Measurements from ENCODE around the gene B3GLCT.

B3GLCT gene

GRCh38 chr13:31224963-31225559 lies 25.3 kb downstream of the B3GLCT start:
- DNase-seq: no peak

- DNase-seq: no peak
These were observed 26.4 kb downstream of the B3GLCT start for GRCh38 chr13:31225998-31226675.

- no peak for DNase-seq
These were observed 27.3 kb downstream of the B3GLCT start for GRCh38 chr13:31227063-31227462.

- DNase-seq: no peak
These were observed 28.1 kb downstream of the B3GLCT start for GRCh38 chr13:31227870-31228269.

- no peak for DNase-seq
These were observed 35.0 kb downstream of the B3GLCT start for GRCh38 chr13:31234729-31235128.

- no peak for DNase-seq
These were observed 36.5 kb downstream of the B3GLCT start for GRCh38 chr13:31236211-31236786.

- DNase-seq: no peak
These were observed 41.1 kb downstream of the B3GLCT start for GRCh38 chr13:31240921-31241320.

GRCh38 chr13:31242367-31242766 lies 42.6 kb downstream of the B3GLCT start:
- no peak for DNase-seq

- DNase-seq: no peak
These were observed 43.1 kb downstream of the B3GLCT start for GRCh38 chr13:31242916-31243315.

GRCh38 chr13:31245598-31246373 lies 46.0 kb downstream of the B3GLCT start:
- DNase-seq: no peak

- DNase-seq: no peak
These were observed 47.1 kb downstream of the B3GLCT start for GRCh38 chr13:31246918-31247317.

GRCh38 chr13:31248361-31248760 lies 48.6 kb downstream of the B3GLCT start:
- no peak for DNase-seq

GRCh38 chr13:31248965-31249539 lies 49.3 kb downstream of the B3GLCT start:
- DNase-seq: no peak

GRCh38 chr13:31250435-31250834 lies 50.7 kb downstream of the B3GLCT start:
- no peak for DNase-seq

GRCh38 chr13:31261241-31261640 lies 61.5 kb downstream of the B3GLCT start:
- no peak for DNase-seq

- DNase-seq: no peak
These were observed 63.6 kb downstream of the B3GLCT start for GRCh38 chr13:31263346-31263745.

- no peak for DNase-seq
These were observed 64.4 kb downstream of the B3GLCT start for GRCh38 chr13:31264151-31264550.

- no peak for DNase-seq
These were observed 67.5 kb downstream of the B3GLCT start for GRCh38 chr13:31267126-31267784.

- no peak for DNase-seq
These were observed 74.6 kb downstream of the B3GLCT start for GRCh38 chr13:31274390-31274789.

- no peak for DNase-seq
These were observed 76.6 kb downstream of the B3GLCT start for GRCh38 chr13:31276421-31276820.

- no peak for DNase-seq
These were observed 79.1 kb downstream of the B3GLCT start for GRCh38 chr13:31278869-31279268.

- no peak for DNase-seq
These were observed 83.1 kb downstream of the B3GLCT start for GRCh38 chr13:31282741-31283455.

All from right forelimb (tissue), 1 donor.